Hepatocyte (in vitro differentiated cells): Measurements from ENCODE around the gene NRG3. TPM values are rescaled to one million over a fixed set of nuclear protein-coding genes. Genes with fewer than 3 reads are reported as not detected.

Experiments
- DNase-seq: peaks from one replicate; pipeline ENCODE4 v3.0.0-alpha.2; 2016; ENCODE audit warnings: low spot score
- H2AFZ ChIP-seq: fragments of 200-600 bp; sonication (generic); 2 replicates; pipeline ENCODE4 v1.6.0; 2016; ENCODE audit warnings: antibody characterized with exemption, mild to moderate bottlenecking
- H3K27ac ChIP-seq: fragments of 200-600 bp; sonication (generic); 2 replicates; pipeline ENCODE4 v1.5.1; 2016; ENCODE audit warnings: mild to moderate bottlenecking
- H3K27me3 ChIP-seq: fragments of 200-600 bp; sonication (generic); 2 replicates; pipeline ENCODE4 v1.6.1; 2016
- H3K36me3 ChIP-seq: fragments of 200-600 bp; sonication (generic); replicated peaks from 2 replicates; pipeline ENCODE4 v1.5.1; 2016; ENCODE audit warnings: low read depth; ENCODE audit not compliant: insufficient read depth
- H3K4me1 ChIP-seq: fragments of 200-600 bp; sonication (generic); 2 replicates; pipeline ENCODE4 v1.5.1; 2016; ENCODE audit warnings: mild to moderate bottlenecking, moderate library complexity; ENCODE audit not compliant: insufficient read depth
- H3K4me2 ChIP-seq: fragments of 200-600 bp; sonication (generic); 2 replicates; pipeline ENCODE4 v1.6.0; 2016
- H3K4me3 ChIP-seq: fragments of 200-600 bp; sonication (generic); 2 replicates; pipeline ENCODE4 v1.5.1; 2016; ENCODE audit warnings: mild to moderate bottlenecking
- H3K79me2 ChIP-seq: fragments of 200-600 bp; sonication (generic); 2 replicates; pipeline ENCODE4 v1.6.0; 2017; ENCODE audit warnings: mild to moderate bottlenecking
- H3K9me2 ChIP-seq: fragments of 200-600 bp; sonication (generic); replicated peaks from 2 replicates; pipeline ENCODE4 v1.6.0; 2017; ENCODE audit warnings: mild to moderate bottlenecking; ENCODE audit not compliant: insufficient read depth
- H3K9me3 ChIP-seq: fragments of 200-600 bp; sonication (generic); 2 replicates; pipeline ENCODE4 v1.5.1; 2016; ENCODE audit warnings: low read depth, mild to moderate bottlenecking
- H4K20me1 ChIP-seq: fragments of 200-600 bp; sonication (generic); 2 replicates; pipeline ENCODE4 v1.6.0; 2016; ENCODE audit warnings: mild to moderate bottlenecking; ENCODE audit not compliant: insufficient read depth, poor library complexity, severe bottlenecking
- EZH2 ChIP-seq: fragments of 200-600 bp; sonication (generic); IDR thresholded peaks from 2 replicates; pipeline ENCODE4 v1.6.1; 2016; ENCODE audit warnings: antibody characterized with exemption, mild to moderate bottlenecking, borderline replicate concordance
- EZH2phosphoT487 ChIP-seq: fragments of 200-600 bp; sonication (generic); IDR thresholded peaks from one replicate; pipeline ENCODE4 v1.6.1; 2018; ENCODE audit warnings: antibody characterized with exemption, mild to moderate bottlenecking, low read depth, moderate library complexity; ENCODE audit not compliant: unreplicated experiment, severe bottlenecking
- WGBS: methylation state at CpG from one replicate; pipeline ENCODE4 v1.1.6; 2016; ENCODE audit warnings: low lambda C conversion rate; ENCODE audit errors: missing lambda C conversion rate; 5-methylcytosine and 5-hydroxymethylcytosine counted together
- polyA plus RNA-seq: library from polyadenylated mRNA; unstranded; fragments of >200 nt; fragmentation: Nextera tagmentation; extraction: Ambion mirVana; gene quantifications from 2 replicates; pipeline ENCODE4 v1.2.1, GENCODE V29; 2016
- total RNA-seq: library from RNA; depleted of rRNA; stranded (reverse); fragments of >200 nt; gene quantifications from 2 replicates; pipeline ENCODE4 v1.2.3, GENCODE V29; 2014
- TF ChIP-seq, protein P1 (sequence below): fragments of 200-600 bp; sonication (generic); IDR thresholded peaks from 2 replicates; pipeline ENCODE4 v1.5.1; 2016; ENCODE audit warnings: antibody characterized with exemption, mild to moderate bottlenecking; ENCODE audit not compliant: poor library complexity

Gene NRG3
- total and polyA plus RNA-seq, 2 experiments from 2014 or later, result 0.57 to 2.0 TPM

DNA sequence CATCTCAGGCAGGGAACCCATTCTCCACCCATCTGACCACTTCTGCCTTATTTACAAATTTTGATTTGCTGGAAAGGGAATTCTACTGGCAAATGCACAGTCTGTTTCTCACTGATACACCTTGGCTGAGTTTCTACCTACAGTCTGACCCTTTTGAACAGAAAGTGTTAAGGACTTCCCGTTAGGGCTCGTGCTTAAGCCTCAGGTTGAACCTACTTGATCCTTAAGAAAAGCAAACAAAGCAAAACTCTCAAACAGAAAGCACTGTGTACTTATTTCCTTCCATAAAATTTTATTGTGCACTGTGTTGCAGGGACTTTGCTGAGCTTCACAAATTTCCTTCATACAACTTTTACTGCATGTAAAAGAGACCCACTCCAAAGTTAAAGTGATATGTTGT is 367.8 kb downstream of the NRG3 start:
- H4K20me1 ChIP-seq, result no peaks in the 10 kb centered on the region
- H3K4me3 ChIP-seq, result no peak overlapping the region
- TF ChIP-seq EZH2phosphoT487, result no peak
- TF ChIP-seq, protein P1, sequence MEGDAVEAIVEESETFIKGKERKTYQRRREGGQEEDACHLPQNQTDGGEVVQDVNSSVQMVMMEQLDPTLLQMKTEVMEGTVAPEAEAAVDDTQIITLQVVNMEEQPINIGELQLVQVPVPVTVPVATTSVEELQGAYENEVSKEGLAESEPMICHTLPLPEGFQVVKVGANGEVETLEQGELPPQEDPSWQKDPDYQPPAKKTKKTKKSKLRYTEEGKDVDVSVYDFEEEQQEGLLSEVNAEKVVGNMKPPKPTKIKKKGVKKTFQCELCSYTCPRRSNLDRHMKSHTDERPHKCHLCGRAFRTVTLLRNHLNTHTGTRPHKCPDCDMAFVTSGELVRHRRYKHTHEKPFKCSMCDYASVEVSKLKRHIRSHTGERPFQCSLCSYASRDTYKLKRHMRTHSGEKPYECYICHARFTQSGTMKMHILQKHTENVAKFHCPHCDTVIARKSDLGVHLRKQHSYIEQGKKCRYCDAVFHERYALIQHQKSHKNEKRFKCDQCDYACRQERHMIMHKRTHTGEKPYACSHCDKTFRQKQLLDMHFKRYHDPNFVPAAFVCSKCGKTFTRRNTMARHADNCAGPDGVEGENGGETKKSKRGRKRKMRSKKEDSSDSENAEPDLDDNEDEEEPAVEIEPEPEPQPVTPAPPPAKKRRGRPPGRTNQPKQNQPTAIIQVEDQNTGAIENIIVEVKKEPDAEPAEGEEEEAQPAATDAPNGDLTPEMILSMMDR, result no peak
- no peak for TF ChIP-seq EZH2
- no peaks in the 10 kb centered on the region for H3K79me2 ChIP-seq
- H3K4me2 ChIP-seq, result peak overlapping the region; percentile 46
- no peaks in the 10 kb centered on the region for H3K36me3 ChIP-seq
- H2AFZ ChIP-seq, result no peak overlapping the region
- peaks cover 9% of the 10 kb centered on the region for H3K4me1 ChIP-seq
- no peak overlapping the region for H3K27ac ChIP-seq
- peak; percentile 13 for DNase-seq
- no peaks in the 10 kb centered on the region for H3K9me3 ChIP-seq
- WGBS, result 26% methylated on average over 2 of the region's 2 CpGs
- H3K27me3 ChIP-seq, result no peaks in the 10 kb centered on the region
- H3K9me2 ChIP-seq, result no peaks in the 10 kb centered on the region

DNA sequence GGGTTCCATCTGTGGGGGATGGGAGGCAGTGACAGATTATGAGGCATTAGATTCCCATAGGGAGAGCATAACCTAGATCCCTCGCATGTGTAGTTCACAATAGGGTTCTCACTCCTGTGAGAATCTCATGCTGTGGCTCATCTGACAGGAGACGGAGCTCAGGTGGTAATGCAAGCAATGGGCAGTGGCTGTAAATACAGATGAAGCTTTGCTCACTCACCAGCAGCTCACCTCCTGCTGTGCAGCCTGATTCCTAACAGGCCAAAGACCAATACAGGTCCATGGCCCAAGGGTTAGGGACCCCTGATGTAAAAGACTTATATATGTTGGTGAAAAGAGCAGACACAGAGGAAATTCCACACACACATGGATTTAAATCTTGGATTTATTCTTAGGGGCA is 370.2 kb downstream of the NRG3 start:
- no peak overlapping the region for H3K4me3 ChIP-seq
- H4K20me1 ChIP-seq, result no peaks in the 10 kb centered on the region
- no peaks in the 10 kb centered on the region for H3K79me2 ChIP-seq
- no peaks in the 10 kb centered on the region for H3K36me3 ChIP-seq
- peaks cover 9% of the 10 kb centered on the region for H3K4me1 ChIP-seq
- H3K4me2 ChIP-seq, result no peak overlapping the region
- H3K27ac ChIP-seq, result no peak overlapping the region
- WGBS, result 58% methylated on average over 2 of the region's 2 CpGs
- H3K9me2 ChIP-seq, result no peaks in the 10 kb centered on the region
- no peaks in the 10 kb centered on the region for H3K9me3 ChIP-seq
- DNase-seq, result no peak
- TF ChIP-seq EZH2, result no peak
- no peak for TF ChIP-seq EZH2phosphoT487
- TF ChIP-seq, protein P1, result no peak
- no peak overlapping the region for H2AFZ ChIP-seq
- no peaks in the 10 kb centered on the region for H3K27me3 ChIP-seq

DNA sequence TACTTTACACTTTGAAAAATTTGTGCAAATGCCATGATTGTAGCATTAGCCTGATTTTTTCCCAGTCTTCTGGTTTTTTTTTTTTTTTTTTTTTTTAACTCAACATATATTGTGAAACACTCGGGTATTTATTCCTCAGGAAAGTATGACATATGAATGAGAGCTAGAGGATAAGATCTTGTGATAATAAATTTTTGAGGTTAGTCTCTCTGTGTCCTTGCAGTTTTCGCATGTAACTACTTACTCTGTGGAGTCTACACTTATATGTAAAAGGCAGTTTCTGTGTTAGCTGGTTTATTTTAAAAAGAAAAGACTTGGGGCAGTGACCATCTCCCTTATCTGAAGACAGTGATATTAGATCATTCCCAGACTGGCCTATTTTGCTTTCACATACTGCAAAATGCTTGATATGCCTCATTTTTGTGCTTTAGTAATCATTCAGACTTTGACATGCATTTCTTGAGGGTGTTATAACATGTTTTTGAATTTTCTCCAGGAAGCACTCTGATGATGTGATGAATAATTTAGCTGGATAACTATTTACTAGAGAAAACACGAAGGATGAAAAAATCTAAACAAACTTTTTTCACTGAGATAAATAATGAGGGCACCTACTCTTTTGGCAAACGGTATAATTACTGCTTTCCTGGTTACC is 371.0 kb downstream of the NRG3 start:
- Histone ChIP-seq H3K27ac (no peak overlapping the region), H2AFZ (no peak overlapping the region), H3K9me3 (no peaks in the 10 kb centered on the region), H3K4me3 (no peak overlapping the region), H3K9me2 (no peaks in the 10 kb centered on the region), H3K27me3 (no peaks in the 10 kb centered on the region), H3K36me3 (no peaks in the 10 kb centered on the region), H3K4me1 (peaks cover 9% of the 10 kb centered on the region), H3K79me2 (no peaks in the 10 kb centered on the region), H3K4me2 (no peak overlapping the region), H4K20me1 (no peaks in the 10 kb centered on the region)
- TF ChIP-seq EZH2 (no peak), EZH2phosphoT487 (no peak)
- TF ChIP-seq, protein P1, result no peak
- WGBS, result 76% methylated on average over 4 of the region's 4 CpGs
- no peak for DNase-seq
